ENCODE results near the gene ABL2.

The ABL2 gene

DNA sequence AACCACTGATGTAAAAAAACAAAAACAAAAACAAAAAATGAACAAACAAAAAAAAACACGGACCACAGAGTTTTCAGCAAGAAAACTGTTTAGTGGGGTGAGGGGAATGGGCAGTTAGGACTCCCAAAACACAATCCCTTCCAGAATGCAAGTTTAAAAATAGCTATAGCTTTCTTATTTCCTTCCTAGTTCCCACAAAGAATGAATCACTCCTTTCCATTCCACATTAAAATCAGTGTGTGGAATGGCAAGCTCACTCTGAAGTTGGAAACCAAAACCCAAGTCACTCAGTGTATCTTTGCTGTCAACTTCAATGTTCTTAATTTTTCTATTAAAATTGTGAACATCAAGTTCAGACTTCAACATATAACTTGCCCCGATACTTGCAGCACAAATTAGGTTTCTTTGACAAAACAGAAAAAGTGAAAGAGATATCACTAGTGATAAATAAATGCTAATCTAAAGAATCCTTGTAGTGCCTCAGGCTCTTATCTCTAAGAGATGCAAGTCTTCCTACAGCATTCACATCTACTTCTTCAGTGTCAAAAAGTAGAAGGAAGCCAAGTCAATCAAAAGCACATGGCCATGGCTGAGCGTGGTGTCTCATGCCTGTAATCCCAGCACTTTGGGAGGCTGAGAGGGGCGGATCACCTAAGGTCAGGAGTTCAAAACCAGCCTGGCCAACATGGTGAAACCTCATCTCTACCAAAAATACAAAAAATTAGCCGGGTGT, 102.1 kb downstream of the ABL2 start:
- no peak for DNase-seq

DNA sequence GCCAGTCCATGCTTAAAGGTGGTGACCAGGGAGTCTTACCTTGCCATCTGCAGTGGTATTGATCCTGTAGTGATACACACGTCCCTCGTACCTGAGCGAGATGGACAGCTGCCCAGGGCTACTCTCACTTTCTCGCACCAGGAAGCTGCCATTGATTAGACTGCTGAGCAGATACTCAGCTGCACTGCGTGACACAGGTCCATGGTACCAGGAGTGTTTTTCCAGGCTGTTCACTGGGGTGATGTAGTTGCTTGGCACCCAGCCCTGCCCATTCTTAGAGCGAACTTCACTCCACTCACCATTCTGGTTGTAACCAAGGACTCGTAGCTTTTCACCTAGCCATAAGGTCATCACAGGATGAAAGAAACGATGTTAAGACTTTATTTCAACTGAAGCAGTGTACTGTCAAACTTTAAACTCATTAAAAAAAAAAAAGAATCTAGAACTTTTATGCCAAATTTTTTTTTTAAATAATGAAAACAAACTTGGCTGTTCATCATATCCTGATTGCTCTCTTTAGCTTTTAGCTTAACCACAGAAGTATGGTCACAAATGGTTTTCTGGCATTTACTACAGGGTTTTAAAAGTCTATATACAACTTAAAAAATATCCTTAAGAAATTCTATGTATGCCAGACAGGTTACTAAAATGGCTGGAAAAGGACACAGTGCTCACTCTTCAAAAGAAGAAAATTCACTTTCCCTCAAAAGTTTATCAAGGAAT, 103.0 kb downstream of the ABL2 start:
- no peak for DNase-seq

DNA sequence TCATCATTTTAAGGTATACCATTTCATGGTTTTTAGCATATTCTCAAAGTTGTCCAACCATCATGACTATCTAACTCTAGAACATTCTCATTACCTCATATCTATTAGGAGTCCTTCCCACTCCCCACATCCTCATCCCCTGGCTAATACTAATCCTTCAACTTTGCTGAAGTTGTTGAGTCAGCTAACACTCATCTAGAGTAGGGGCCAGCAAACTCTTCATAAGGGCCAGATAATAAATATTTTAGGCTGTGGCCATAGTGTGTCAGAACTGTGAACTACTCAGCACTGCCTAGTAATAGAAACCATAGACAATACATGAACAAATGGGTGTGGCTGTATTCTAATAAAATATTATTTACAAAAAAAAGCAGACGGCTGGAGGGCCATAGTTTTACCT, 104.6 kb downstream of the ABL2 start:
- no peak for DNase-seq

DNA sequence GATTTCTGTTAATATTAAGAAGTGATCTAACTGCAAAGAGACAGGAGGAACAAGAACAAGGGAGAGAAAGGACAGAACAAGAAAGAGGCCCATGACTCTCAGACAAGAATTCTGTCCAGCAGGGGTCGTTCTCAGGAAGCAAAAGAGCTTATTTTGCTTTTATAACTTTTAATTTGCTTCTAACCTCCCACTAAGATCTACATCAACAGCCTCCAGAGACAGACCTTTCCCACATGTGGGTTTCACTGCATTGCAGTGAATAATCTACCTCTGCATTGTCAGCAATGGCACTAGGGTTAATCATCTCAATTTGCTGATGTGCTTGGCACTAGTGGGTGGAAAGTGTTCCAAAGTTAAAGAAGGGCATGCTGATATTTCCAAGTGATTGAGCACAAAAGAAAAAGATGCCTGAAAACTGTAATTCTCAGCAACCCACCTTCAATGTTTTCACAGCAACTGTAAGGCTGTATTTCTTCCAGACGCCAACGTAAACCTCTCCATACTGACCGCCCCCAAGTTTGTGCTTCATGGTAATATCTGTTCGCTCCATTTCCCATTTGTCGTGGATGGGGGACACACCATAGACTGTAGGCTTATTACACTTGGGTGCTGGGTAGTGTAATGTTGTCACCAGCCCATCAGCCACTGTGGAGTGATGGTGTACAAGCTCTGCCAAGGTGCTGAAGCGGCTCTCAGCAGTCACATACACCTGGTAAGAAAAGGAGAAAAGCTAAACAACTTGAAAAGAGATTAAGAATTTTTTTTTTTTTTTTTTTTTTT, 108.1 kb downstream of the ABL2 start:
- no peak for DNase-seq

DNA sequence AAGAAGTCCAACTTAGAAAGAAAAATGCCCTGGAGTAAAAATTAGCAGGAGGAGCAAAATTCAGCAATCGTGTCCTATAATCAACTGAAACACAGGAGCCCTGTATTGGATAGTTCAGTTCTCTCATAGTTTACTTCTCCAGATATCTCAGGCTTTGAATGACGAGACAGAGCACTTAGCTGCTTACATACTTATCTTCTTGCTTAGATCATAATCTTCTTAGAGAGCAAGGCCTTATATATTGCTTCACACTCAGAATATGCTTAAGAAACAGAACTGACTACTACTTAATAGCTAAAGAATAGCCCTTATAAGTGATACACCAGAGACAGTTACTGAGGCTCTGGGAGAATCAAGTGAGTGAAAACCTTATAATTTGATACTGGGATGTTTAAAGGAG, 108.7 kb downstream of the ABL2 start:
- DNase-seq: no peak

DNA sequence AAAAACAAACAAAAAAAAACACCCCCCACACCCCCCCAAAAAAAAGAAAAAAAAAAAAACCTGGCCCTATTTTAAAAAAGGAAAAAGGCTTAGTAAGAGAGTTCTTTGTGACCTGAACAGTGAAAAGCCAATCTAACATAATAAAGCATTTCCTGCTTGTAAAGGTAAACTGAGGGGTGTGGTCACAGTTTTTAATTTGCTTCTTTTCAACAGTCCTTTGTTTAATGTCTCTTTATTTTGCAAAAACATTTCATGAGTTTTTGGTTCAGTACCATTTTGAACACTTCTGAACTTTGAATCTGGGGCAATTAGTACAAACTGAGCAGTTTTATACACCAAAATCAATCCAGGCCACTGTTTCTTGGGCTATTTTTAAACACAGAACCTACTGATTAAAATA, 110.0 kb downstream of the ABL2 start:
- no peak for DNase-seq

DNA sequence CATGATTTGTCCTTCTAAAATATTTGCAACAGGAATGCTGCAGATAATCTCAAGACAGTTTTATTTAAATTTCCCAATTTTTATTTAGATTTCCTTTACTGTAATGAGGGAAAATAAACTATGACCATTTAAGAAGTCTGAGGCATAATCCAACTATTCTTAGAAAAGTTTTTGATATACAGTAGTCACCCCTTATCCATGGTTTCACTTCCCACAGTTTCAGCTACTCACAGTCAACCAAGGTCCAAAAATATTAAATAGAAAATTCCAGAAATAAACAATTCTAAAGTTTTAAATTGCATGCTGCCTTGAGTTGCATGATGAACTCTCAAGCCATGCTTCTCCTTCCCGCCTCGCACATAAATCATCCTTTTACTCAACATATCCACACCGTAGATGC, 114.3 kb downstream of the ABL2 start:
- DNase-seq: no peak

DNA sequence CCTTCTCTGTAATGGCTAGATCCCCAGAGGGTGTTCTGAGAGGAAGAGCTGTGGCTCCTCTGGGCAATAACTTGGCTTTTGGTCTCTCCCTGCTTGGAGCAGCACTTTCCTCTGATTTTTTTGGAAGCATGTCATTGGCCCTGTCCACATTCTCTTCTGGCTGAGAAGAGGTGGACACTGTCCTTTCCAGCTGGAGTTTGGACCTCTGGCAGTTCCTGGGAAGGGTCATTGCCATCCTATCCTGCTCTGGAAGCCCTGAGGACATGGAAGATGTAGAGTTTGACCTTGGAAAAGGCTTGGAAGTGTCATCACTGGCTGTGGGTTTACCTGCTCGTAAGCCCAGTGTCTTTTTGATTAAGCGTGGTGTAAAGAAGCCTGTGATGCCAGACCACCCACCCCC, 120.8 kb downstream of the ABL2 start:
- no peak for DNase-seq

DNA sequence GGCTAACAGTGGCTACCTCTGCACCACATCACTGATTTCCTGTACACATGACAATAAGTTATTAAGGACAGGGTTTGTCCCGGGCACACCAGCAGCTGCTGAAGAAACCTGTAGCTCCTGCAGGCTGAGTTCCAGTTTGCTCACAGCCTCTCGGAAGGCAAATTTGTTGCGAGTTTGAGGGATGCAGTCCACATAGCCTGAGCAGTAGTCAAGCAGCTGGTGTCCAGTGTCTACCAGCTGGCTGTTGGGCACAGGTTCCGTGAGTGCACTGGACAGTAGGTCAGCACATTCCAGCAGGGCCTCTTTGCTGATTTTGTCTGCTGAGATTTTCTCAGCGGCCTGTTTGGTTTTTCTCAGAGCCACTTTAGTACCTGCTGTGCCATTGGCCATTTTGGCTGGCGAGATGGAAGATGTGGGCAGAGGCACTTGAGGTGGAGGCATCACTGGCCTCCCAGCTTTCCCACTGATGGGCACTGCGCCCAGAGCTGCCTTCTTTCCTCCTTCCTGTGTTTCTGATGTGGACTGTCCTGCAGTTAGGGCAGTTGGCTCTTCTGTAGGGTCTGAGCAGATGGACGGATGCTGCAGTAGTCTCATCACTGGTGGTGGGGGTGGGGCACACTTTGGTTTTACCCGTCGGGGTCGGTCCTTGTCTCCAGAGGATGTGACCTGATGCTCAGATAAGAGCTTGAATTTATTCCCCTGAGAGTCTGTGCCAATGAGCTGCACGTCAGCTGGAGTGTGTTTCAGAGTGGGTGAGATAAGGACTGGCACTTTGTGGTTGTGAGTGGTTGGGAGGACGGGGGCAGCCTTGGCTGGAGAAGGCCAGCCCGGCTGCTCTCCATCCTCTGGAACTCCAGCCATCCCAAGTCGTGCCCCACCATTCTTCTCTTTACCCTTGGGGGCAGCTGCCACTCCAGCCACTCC, 121.5 kb downstream of the ABL2 start:
- no peak for DNase-seq

DNA sequence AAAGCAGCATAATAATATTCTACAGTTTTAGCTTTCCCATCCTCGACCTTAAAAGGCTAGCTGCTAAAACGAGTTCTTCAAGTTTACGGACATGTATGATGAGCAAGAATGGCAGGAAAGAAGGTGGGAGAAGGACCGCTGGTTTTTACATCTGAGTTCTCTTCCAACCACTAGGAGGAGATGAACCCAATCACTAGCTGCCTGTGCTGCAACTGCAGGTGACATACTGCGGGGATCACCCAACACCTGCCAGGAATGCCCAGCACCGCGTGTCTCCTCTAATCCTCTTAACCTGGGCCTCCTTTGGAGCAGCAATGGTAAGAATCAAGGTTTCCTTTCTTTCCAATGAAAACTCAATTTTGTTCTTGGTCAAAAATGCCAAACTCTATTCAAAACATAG, 124.1 kb downstream of the ABL2 start:
- peak; percentile 39 for DNase-seq

DNA sequence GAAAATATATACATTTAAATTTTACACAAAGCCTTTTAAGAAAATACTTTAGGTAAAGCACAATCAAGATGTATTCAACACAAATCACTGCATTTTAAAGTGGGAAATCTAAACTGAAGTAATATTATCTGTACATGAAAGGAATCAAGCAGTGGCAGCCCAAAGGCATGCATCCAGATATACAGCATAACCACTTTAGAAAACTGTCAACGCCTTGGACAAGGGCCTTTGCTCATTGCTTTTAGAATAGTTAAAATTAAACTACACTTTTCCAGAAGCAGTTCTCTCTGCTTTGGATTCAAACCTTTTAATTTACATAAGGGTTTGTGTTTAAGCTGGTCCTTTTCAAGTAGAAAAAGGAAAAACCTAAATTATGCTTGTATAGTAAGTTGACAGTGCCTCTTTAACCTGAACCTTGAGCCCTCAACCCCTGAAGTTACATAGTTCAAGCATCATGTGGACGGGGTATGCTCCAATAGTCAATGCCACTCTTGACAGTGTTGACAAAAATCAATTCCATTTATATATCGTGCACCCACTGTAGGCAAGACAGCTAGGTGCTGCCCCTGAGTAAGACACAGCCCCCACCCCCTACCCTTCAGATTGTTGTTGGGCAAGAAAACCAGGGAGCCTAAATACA, 124.7 kb downstream of the ABL2 start:
- no peak for DNase-seq

DNA sequence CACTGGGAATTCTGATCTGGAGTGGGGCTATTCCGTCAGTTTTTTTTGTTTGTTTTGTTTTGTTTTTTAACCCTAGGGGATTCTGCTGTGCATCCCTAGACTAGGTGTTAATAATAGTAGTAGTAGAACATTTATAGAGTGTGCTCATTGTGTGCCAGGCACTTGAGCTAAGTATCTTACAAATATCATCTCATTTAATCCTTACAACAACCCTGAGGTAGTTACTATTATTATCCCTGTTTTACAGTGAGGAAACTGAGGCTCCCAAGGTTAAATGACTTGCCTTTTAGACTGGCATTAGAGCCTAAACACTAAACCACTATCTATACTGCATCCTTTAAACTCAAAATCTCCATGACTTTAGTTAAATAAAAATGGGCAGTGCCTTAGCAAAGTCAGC, 125.5 kb downstream of the ABL2 start:
- DNase-seq: no peak

DNA sequence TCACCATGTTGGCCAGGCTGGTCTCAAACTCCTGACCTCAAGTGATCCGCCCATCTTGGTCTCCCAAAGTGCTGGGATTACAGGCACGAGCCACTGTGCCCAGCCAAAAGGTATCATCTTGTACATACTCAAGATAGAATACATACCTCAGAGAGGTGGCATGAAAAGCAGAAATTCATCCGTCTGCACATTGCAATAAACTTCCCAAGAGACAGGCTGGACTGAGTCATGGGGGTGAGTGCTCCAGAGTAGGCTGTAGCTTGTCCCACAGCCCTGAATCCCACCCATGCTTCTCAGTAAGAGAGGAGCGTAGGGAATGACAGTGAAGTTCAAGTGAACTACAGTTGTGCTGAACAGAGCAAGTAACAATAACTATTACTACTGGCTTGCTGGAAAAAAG, 127.9 kb downstream of the ABL2 start:
- no peak for DNase-seq

DNA sequence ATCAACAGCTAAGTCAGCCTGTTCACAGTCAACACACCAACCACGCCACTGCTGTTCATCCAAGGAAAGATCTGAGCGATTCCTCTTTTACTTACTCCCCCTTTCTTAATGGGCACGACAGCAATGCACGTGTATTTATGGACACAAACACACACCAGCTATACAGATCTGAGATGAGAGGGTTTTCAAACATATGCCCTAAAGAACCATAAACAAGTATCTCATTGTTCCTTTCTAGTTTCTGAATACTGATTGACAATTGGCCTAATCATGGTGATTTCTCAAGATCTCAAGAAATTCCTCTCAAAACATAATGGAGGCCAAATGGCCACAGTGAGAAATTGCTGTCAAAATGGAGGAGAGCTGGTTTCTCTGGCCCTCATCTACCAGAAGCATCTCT, 129.6 kb downstream of the ABL2 start:
- no peak for DNase-seq

DNA sequence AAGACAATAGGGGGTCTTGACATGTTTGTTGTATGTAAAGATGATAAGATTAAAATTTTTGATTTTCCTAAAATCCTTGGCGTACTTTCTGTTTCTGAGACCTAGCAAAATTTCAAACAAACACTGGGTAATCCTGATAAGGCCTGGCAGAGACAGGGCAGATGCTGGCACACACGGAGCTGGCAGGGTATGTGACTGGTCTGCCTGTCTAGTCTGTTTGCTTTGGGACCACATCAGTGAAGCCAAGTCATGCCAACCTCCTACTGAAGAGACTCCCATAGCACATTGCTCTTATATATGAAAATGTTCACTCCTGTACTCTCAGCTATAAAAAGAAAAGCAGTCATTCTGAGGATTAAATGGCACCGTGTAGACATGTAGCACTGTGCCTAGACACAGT, 133.6 kb downstream of the ABL2 start:
- DNase-seq: no peak

DNA sequence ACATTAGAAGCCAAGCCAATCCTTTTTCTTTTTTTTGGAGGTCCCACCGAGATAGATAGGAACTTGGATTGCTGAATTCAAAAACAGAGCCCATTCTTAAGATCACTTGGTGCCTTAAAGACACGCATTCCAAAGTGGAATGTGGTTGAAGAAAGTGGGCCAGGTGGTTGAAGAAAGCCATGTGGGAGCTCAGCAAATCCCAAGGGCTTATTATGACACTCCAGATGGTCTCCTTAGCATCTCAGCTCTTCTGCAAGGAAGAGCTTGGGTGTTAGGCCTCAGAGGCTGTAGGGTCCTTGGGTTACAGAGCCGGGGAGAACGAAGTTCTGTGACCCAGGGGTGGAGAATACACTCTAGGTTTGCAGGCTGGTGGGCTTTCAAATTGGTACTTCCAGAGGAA, 134.1 kb downstream of the ABL2 start:
- peak; percentile 46 for DNase-seq

DNA sequence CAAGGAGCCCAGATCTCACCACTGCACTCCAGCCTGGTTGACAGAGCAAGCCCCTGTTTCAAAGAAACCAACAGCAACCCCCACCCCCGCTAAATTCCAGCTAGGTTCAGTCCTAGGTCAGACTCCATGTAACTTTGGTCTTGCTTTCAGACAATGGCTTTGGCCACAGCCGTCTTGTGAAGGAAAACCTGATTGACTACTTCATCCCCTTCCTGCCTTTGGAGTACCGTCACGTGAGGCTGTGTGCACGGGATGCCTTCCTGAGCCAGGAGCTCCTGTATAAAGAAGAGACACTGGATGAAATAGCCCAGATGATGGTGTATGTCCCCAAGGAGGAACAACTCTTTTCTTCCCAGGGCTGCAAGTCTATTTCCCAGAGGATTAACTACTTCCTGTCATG, 134.7 kb downstream of the ABL2 start:
- DNase-seq: no peak

DNA sequence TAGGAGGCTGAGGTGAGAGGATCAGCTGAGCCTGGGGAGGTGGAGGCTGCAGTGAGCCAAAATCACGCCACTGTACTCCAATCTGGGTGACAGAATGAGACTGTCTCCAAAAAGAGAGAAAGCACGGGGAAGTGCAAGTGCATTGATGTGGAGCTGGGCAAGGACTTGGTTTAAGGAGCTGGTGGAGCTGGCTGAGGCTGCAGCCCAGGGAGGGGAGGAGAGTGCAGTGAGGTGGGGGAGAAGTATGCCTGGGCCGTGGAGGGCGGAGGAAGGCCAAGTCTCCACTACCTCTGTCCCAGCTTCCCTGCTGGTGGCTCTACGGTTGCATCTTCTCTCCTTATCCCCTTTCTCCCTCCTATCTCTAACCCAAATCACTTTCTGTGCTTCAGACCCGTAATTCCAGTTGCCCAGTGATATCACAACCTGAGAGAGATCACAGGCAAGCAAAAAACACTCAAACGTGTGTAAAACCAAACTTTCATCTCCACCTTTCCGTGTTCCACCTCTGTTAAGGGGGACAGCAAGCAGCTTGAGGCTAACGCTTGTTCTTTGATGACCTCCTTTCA, 136.5 kb downstream of the ABL2 start:
- no peak for DNase-seq

DNA sequence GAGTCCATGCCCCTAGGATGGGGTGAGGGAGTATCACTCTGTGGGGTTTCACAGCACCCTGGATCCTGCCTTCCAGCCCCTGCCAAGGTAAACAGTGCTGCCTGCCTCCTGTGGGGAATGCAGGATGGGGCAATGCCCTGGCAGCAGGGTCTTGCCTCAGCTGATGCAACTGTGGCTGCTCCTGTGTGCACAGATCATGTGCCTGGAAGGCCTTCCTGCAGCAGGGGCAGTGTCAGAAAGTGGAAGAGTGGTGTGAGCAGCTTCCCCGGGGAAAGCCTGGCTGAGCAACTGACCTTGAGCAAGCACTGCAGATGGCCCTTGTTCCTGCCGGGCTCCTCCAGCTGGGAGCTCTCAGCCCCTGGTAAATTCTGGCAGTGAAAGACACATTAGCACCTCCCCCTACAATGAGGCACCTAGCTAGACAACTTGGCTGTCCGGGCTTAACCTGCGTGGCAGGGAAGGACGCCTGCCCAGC, 137.7 kb downstream of the ABL2 start:
- no peak for DNase-seq

DNA sequence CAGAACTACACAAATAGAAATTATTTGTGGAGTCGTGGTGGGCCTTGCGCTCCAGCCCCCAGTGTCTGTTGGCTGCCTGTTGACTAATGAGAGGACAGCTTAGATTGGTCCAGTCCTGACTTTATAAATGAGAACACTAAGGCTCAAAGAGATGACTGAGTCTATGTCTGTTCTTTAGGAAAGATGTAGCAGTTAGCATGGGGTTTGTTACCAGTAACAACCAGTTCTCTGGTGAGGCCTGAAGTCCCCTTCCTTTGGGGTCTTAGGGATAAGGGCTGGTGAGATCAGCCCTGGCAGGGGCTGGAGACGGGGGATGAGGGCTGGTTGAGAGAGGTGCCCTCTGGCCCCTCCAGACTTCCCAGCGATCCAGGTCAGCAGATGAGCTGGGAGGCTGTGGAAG, 138.6 kb downstream of the ABL2 start:
- no peak for DNase-seq

DNA sequence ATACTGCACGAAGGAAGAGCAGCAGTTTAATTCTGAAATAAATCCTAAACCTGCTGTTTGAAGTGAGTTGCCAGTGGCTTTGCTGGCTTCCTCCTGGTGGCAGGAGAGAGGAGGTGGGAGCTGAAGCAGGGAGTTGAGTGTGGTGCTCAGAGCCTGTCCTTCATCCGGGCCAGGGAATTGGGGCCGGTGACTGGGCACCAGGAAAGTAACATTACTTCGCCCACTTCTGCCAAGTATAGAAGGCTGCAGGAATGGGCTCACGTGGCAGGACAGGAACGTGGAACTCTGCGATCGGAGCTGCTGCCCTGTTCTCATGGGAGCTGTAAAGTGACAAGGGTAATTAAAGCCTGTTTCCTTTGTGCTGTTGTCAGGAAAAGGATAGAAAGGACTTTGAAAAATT, 139.0 kb downstream of the ABL2 start:
- DNase-seq: no peak

Measured in NCI-H2171 treated with DMSO at 0.1 percent for 48 hours (cell line).